Left lung (tissue), 10 donors: ENCODE data around the gene DNAJB6. TPM values are rescaled to one million over a fixed set of nuclear protein-coding genes. Genes with fewer than 3 reads are reported as not detected.
A peak's percentile ranks its signal among the peaks of the same experiment; 100 is the strongest.

Source experiments
- ATAC-seq: fragments of 200-7000 bp; cut with Tn5 transposase; one replicate; pipeline ENCODE4 v1.9.1; 2020; ENCODE audit warnings: moderate library complexity
- DNase-seq, 4 donors: peaks; one replicate each; pipeline ENCODE4 v3.0.0-alpha.2; 2013 to 2020
- H3K27ac ChIP-seq, 2 donors: fragments of 200-600 bp; sonication (generic) in 1 of 2; one replicate each; pipeline versions ENCODE4 v1.5.0 to v1.8.0; 2020 to 2021
- H3K27me3 ChIP-seq, 2 donors: fragments of 200-600 bp; sonication (generic) in 1 of 2; one replicate each; pipeline versions ENCODE4 v1.5.0 to v1.8.0; 2020 to 2021
- H3K36me3 ChIP-seq, 2 donors: fragments of 200-600 bp; sonication (generic) in 1 of 2; one replicate each; pipeline versions ENCODE4 v1.5.0 to v1.8.0; 2020 to 2021
- H3K4me1 ChIP-seq, 2 donors: fragments of 200-600 bp; one replicate each; pipeline ENCODE4 v1.8.0; 2021
- H3K4me3 ChIP-seq, 2 donors: fragments of 200-600 bp; sonication (generic) in 1 of 2; one replicate each; pipeline versions ENCODE4 v1.5.0 to v1.8.0; 2020 to 2021; ENCODE audit warnings: mild to moderate bottlenecking in 1 of 2
- H3K9me3 ChIP-seq, 2 donors: fragments of 200-600 bp; sonication (generic) in 1 of 2; one replicate each; pipeline versions ENCODE4 v1.5.0 to v1.8.0; 2020 to 2021
- intact Hi-C, 2 donors: fragments of 100-400 bp; cut with DNase I; formaldehyde crosslinking; loops; one replicate each; pipeline versions ENCODE4 v1.11.2 to v1.14.2; 2022
- polyA plus RNA-seq, 6 donors: library from polyadenylated mRNA; unstranded; fragments of 120-200 nt; gene quantifications; one replicate each; pipeline ENCODE4 v1.2.1, GENCODE V29; 2013; ENCODE audit not compliant: insufficient read length in 6 of 6
- total RNA-seq, 2 donors: library from RNA; stranded (reverse); fragmentation: NEBNext Ultra II Directional; extraction: Animal tissue kit (Norgen Biotek cat#: 25700); gene quantifications; one replicate each; pipeline ENCODE4 v1.2.1, GENCODE V29; 2021
- TF ChIP-seq, protein P1 (sequence below), 2 donors: fragments of 200-600 bp; sonication (generic) in 1 of 2; IDR thresholded peaks; one replicate each; pipeline versions ENCODE4 v1.5.0 to v1.8.0; 2021; ENCODE audit warnings: antibody characterized with exemption in 2 of 2
- donor health status: DM: no; HTN: yes; CAD: no.
- donor health status: DM: no; HTN: no; CAD: no.

The DNAJB6 gene
- total and polyA plus RNA-seq, 8 donors: 76.6 to 150 (median 131) TPM

GRCh38 chr7:157386979-157387800 lies 50.4 kb downstream of the DNAJB6 start:
- peak; percentile 84 for ATAC-seq
- H3K9me3 ChIP-seq: no peaks in the 10 kb centered on the region
- peak overlapping the region in 1 of 2 donors; percentile 1 for H3K27ac ChIP-seq
- intact Hi-C loops: no loop called here
- H3K4me1 ChIP-seq: peaks cover 0 to 56% of the 10 kb centered on the region in 2 donors
- peaks cover 0 to 65% of the 10 kb centered on the region in 2 donors for H3K36me3 ChIP-seq
- no peak overlapping the region for H3K4me3 ChIP-seq
- H3K27me3 ChIP-seq: no peaks in the 10 kb centered on the region
- TF ChIP-seq, protein P1, sequence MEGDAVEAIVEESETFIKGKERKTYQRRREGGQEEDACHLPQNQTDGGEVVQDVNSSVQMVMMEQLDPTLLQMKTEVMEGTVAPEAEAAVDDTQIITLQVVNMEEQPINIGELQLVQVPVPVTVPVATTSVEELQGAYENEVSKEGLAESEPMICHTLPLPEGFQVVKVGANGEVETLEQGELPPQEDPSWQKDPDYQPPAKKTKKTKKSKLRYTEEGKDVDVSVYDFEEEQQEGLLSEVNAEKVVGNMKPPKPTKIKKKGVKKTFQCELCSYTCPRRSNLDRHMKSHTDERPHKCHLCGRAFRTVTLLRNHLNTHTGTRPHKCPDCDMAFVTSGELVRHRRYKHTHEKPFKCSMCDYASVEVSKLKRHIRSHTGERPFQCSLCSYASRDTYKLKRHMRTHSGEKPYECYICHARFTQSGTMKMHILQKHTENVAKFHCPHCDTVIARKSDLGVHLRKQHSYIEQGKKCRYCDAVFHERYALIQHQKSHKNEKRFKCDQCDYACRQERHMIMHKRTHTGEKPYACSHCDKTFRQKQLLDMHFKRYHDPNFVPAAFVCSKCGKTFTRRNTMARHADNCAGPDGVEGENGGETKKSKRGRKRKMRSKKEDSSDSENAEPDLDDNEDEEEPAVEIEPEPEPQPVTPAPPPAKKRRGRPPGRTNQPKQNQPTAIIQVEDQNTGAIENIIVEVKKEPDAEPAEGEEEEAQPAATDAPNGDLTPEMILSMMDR (IDR thresholded peaks at IDR 0.05): peak; percentile 83 to 88
- DNase-seq: peak; percentile 47 to 91 (median 76)

- intact Hi-C loops: no loop called here
- TF ChIP-seq, protein P1 (IDR thresholded peaks at IDR 0.05): no peak
- DNase-seq (no peak), ATAC-seq (no peak)
- Histone ChIP-seq H3K27ac (no peak overlapping the region), H3K36me3 (peaks cover 0 to 62% of the 10 kb centered on the region in 2 donors), H3K4me1 (peaks cover 0 to 63% of the 10 kb centered on the region in 2 donors), H3K4me3 (no peak overlapping the region), H3K9me3 (no peaks in the 10 kb centered on the region), H3K27me3 (no peaks in the 10 kb centered on the region)
These were observed 51.5 kb downstream of the DNAJB6 start for GRCh38 chr7:157388301-157388700.

DNA sequence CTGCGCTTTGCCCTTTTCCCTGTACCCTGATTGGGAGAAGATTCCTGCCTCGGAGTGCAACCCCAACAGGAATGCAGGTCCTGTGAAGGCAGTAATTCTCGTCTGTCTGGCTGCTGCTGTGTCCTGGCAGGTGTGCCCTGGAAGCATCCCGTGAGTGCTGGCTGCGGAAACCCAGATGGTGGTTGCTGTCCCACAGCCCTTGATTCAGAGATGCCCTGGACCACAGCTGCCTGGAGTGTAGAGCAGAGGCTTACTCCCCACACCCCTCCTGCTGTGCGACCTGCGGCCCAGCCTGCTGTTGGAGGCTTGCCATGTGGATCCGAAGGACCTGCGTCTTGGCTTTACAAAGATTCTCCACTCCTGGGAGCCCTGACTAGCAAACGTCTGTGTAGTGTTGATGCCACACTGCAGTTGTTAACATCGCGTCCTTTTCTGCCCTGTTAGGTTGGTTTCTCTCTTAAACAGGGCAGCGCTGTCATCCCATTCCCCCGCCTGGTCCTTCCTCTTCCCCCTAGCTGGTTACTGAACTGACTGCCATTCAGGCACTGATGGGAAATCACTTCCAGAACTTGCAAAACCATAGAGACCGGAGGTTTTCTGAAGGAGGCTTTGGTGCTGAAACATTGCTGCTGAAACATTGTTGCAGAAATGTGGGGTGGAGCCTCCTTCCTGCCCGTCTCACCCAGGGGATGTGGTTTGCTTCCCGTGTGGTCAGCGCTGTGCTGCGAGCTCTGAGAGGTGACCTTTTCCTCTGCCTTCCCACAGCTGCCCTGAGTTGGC lies 53.3 kb downstream of the DNAJB6 start:
- Histone ChIP-seq H3K27ac (peak overlapping the region in 1 of 2 donors; percentile 79), H3K4me1 (peaks cover 0 to 77% of the 10 kb centered on the region in 2 donors), H3K4me3 (no peak overlapping the region), H3K27me3 (no peaks in the 10 kb centered on the region), H3K36me3 (peaks cover 0 to 45% of the 10 kb centered on the region in 2 donors), H3K9me3 (no peaks in the 10 kb centered on the region)
- intact Hi-C loops: no loop called here
- DNase-seq (peak in 1 of 4 donors; percentile 81), ATAC-seq (peak; percentile 49)
- TF ChIP-seq, protein P1 (IDR thresholded peaks at IDR 0.05): no peak

DNA sequence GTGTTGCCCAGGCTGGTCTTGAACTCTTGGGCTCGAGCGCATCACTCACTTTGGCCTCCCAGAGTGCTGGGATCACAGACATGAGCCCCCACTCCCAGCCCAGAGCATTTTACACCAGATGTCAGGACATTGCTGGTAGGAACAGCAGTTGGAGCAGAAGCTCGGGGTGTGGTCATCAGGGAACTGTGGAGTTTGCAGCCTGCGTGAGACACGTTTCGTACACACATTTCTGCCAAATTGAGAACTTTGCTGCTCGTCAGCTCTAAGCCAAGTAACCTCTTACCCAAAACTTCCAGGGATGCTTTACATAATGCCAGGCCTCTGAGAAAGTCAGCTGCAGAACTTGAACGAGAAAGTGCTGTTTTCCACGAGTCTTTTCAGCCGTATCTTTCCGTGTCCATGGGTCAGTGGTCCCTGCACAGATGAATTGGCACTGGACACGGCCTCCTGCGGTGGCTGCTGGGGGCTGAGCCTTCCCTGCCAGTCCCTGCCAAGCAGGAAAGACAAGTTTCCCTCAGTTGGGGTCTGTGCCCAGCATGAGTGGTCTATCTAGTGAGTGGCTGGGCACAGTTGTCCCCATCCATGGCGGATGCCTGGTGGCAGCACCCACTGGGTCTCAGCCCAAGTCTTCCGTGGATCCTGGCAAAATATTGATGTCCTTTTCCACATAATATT lies 54.4 kb downstream of the DNAJB6 start:
- Histone ChIP-seq H3K4me1 (peaks cover 0 to 86% of the 10 kb centered on the region in 2 donors), H3K9me3 (no peaks in the 10 kb centered on the region), H3K27ac (peak overlapping the region in 1 of 2 donors; percentile 79), H3K36me3 (peaks cover 0 to 41% of the 10 kb centered on the region in 2 donors), H3K4me3 (no peak overlapping the region), H3K27me3 (no peaks in the 10 kb centered on the region)
- TF ChIP-seq, protein P1 (IDR thresholded peaks at IDR 0.05): no peak
- intact Hi-C loops: no loop called here
- no peak for ATAC-seq
- DNase-seq: no peak
